ENCODE data around the gene B4GALT2.

- no peak for TF ChIP-seq CTCF (conservative IDR thresholded peaks at IDR 0.05; ENCODE audit: low read depth, low read length)
- TF ChIP-seq EZH2 (IDR thresholded peaks at IDR 0.05; ENCODE audit: borderline replicate concordance, low read depth, low read length, poor library complexity, severe bottlenecking) = no peak
These were observed 34.1 kb upstream of the B4GALT2 start for GRCh38 chr1:43944860-43945259.
